B cell (primary cell): ENCODE measurements around the gene TRIO. TPM values are rescaled to one million over a fixed set of nuclear protein-coding genes. Genes with fewer than 3 reads are reported as not detected.
A peak's percentile ranks its signal among the peaks of the same experiment; 100 is the strongest.

ENCODE experiments used
- ATAC-seq: fragments of 200-7000 bp; cut with Tn5 transposase; one replicate; pipeline ENCODE4 v1.10.0; 2021; ENCODE audit warnings: low read depth, mild to moderate bottlenecking, moderate number of reproducible peaks, moderate library complexity
- CTCF ChIA-PET: fragments of 350-600 bp; sonication (Branson Sonifier 250); formaldehyde crosslinking; loops from one replicate; lab custom pipeline; 2021; ENCODE audit warnings: antibody characterized with exemption, inconsistent platforms; lab: Charles Lee
- POLR2A ChIA-PET: fragments of 350-600 bp; sonication (Branson Sonifier 250); formaldehyde crosslinking; loops from one replicate; lab custom pipeline; 2021; ENCODE audit warnings: antibody characterized with exemption; lab: Charles Lee
- DNase-seq: peaks from one replicate; pipeline ENCODE4 v3.0.0; 2013
- H2AFZ ChIP-seq: 2 replicates; pipeline ENCODE4 v1.6.1; 2012; ENCODE audit warnings: mild to moderate bottlenecking, low read depth, low read length; ENCODE audit not compliant: insufficient read depth, poor library complexity, severe bottlenecking
- H3K27ac ChIP-seq, 2 donors: 1 replicate in 1 of 2; 2 replicates in 1 of 2; pipeline ENCODE4 v1.5.1; 2012 to 2013; ENCODE audit warnings: low read length in 2 of 2, mild to moderate bottlenecking in 2 of 2, moderate library complexity in 1 of 2
- H3K27me3 ChIP-seq, 4 experiments: fragments of 200-600 bp in 1 of 4; sonication (generic) in 1 of 4; replicated peaks in 1 of 4; 1 replicate in 2 of 4; 2 replicates in 2 of 4; pipeline versions ENCODE4 v1.6.1 to v1.7.0; 2013 to 2016; ENCODE audit warnings: low read length in 3 of 4, mild to moderate bottlenecking in 2 of 4, mixed read lengths in 1 of 4, moderate library complexity in 1 of 4; ENCODE audit not compliant: insufficient read depth in 4 of 4, control insufficient read depth in 3 of 4; ENCODE audit errors: control extremely low read depth in 1 of 4
- H3K36me3 ChIP-seq, 2 experiments: replicated peaks in 1 of 2; 1 replicate in 1 of 2; 2 replicates in 1 of 2; pipeline versions ENCODE4 v1.6.1 to v1.7.1; 2013; ENCODE audit warnings: low read length in 1 of 2; ENCODE audit not compliant: insufficient read depth in 2 of 2, control insufficient read depth in 1 of 2; ENCODE audit errors: control extremely low read depth in 1 of 2, extremely low read depth in 1 of 2
- H3K4me1 ChIP-seq, 2 donors: fragments of 200-600 bp in 1 of 2; sonication (generic) in 1 of 2; 1 replicate in 1 of 2; 2 replicates in 1 of 2; pipeline versions ENCODE4 v1.5.1 to v1.6.1; 2013 to 2017; ENCODE audit warnings: low read length in 2 of 2; ENCODE audit not compliant: control insufficient read depth in 2 of 2, insufficient read depth in 2 of 2
- H3K4me2 ChIP-seq: replicated peaks from 2 replicates; pipeline ENCODE3; 2012; ENCODE audit warnings: mild to moderate bottlenecking, low read depth, low read length; ENCODE audit not compliant: poor library complexity, severe bottlenecking
- H3K4me3 ChIP-seq, 5 experiments: fragments of 200-600 bp in 1 of 5; sonication (generic) in 1 of 5; 1 replicate in 3 of 5; 2 replicates in 2 of 5; pipeline versions ENCODE4 v1.5.1 to v1.7.0; 2011 to 2016; ENCODE audit warnings: low read length in 4 of 5, mild to moderate bottlenecking in 4 of 5, low read depth in 2 of 5, control low read depth in 1 of 5, moderate library complexity in 1 of 5; ENCODE audit not compliant: insufficient read depth in 1 of 5; ENCODE audit errors: control extremely low read depth in 1 of 5, extremely low read depth in 1 of 5
- H3K79me2 ChIP-seq: fragments of 200-600 bp; sonication (generic); one replicate; pipeline ENCODE4 v1.6.0; 2016; ENCODE audit warnings: low read length; ENCODE audit not compliant: control insufficient read depth, insufficient read depth
- H3K9ac ChIP-seq: fragments of 200-600 bp; sonication (generic); 2 replicates; pipeline ENCODE4 v1.6.1; 2017; ENCODE audit warnings: mild to moderate bottlenecking, low read length, moderate library complexity
- H3K9me3 ChIP-seq, 3 donors: one replicate each; pipeline versions ENCODE4 v1.6.1 to v1.7.1; 2013; ENCODE audit warnings: low read length in 2 of 3; ENCODE audit not compliant: control insufficient read depth in 2 of 3, insufficient read depth in 1 of 3; ENCODE audit errors: control extremely low read depth in 1 of 3
- H4K20me1 ChIP-seq: 2 replicates; pipeline ENCODE4 v1.6.0; 2012; ENCODE audit warnings: mild to moderate bottlenecking, low read length; ENCODE audit not compliant: insufficient read depth, control insufficient read depth, poor library complexity, severe bottlenecking
- H3K27ac Mint-ChIP-seq: one replicate; pipeline ENCODE4 v1.8.0; 2021; ENCODE audit warnings: mixed read lengths
- H3K27me3 Mint-ChIP-seq: one replicate; pipeline ENCODE4 v1.8.0; 2021; ENCODE audit warnings: mixed read lengths
- H3K4me1 Mint-ChIP-seq: one replicate; pipeline ENCODE4 v1.8.0; 2021; ENCODE audit warnings: mixed read lengths
- H3K4me3 Mint-ChIP-seq: one replicate; pipeline ENCODE4 v1.8.0; 2021; ENCODE audit warnings: mixed read lengths
- H3K9me3 Mint-ChIP-seq: one replicate; pipeline ENCODE4 v1.8.0; 2022; ENCODE audit warnings: mixed read lengths; ENCODE audit not compliant: insufficient read depth
- CTCF ChIP-seq: fragments of 200-600 bp; IDR thresholded peaks from one replicate; pipeline ENCODE4 v1.8.0; 2022; ENCODE audit warnings: antibody characterized with exemption, mild to moderate bottlenecking
- EZH2 ChIP-seq: IDR thresholded peaks from 2 replicates; pipeline ENCODE4 v1.6.1; 2012; ENCODE audit warnings: borderline replicate concordance, low read depth, mild to moderate bottlenecking, moderate library complexity, low read length; ENCODE audit not compliant: insufficient read depth, poor library complexity, severe bottlenecking
- WGBS: methylation state at CpG from one replicate; pipeline ENCODE4 v1.1.5; 2013; ENCODE audit warnings: missing lambda C conversion rate; ENCODE audit not compliant: insufficient coverage; 5-methylcytosine and 5-hydroxymethylcytosine counted together
- intact Hi-C: fragments of 100-400 bp; cut with micrococcal nuclease; formaldehyde crosslinking; loops from one replicate; pipeline ENCODE4 v1.10.0; 2022
- polyA plus RNA-seq: library from polyadenylated mRNA; depleted of rRNA; stranded (reverse); fragments of >200 nt; gene quantifications from 2 replicates; pipeline ENCODE4 v1.2.3, GENCODE V29; 2012
- total RNA-seq, 2 donors: library from RNA; stranded (reverse); fragments of 120-200 nt in 1 of 2; gene quantifications; 1 replicate in 1 of 2; 2 replicates in 1 of 2; pipeline versions ENCODE4 v1.2.3 to v1.2.4, GENCODE V29; 2013 to 2022

TRIO gene
- total and polyA plus RNA-seq, 2 donors (not counting 1 experiment from before 2014, with no cell fraction given): 90.5 to 479 TPM

GRCh38 chr5:14212838-14213237 lies 69.7 kb downstream of the TRIO start:
- Histone ChIP-seq H3K4me2 (peak overlapping the region; percentile 67), H3K9ac (peak overlapping the region; percentile 54), H2AFZ (peak overlapping the region; percentile 17), H4K20me1 (no peaks in the 10 kb centered on the region), H3K79me2 (peaks cover 97% of the 10 kb centered on the region), H3K27ac (peak overlapping the region; percentile 80 to 94), H3K36me3 (no peaks in the 10 kb centered on the region), H3K4me1 (peaks cover 76 to 82% of the 10 kb centered on the region in 2 donors), H3K4me3 (peak overlapping the region in 4 of 5 experiments; percentile 0 to 51 (median 39)), H3K9me3 (no peaks in the 10 kb centered on the region), H3K27me3 (no peaks in the 10 kb centered on the region)
- peak; percentile 62 for DNase-seq
- ATAC-seq: peak; percentile 29
- intact Hi-C loops: loop anchor here (1.0 to 2.0 kb wide), 3 partner anchors 10 to 44 kb away; no protein-coding TSS in a partner anchor
- Mint-ChIP-seq H3K27ac (peak overlapping the region; percentile 91), H3K9me3 (no peaks in the 10 kb centered on the region), H3K4me1 (peaks cover 96% of the 10 kb centered on the region), H3K27me3 (no peaks in the 10 kb centered on the region), H3K4me3 (peak overlapping the region; percentile 85)
- ChIA-PET CTCF (interaction anchor here (1.1 to 2.2 kb wide), 7 partner anchors 46 to 104 kb away, joined by 3 to 9 read pairs (median 4); no protein-coding TSS in a partner anchor), POLR2A (interaction anchor here (3.3 to 4.2 kb wide), 2 partner anchors 36 to 68 kb away, joined by 12 to 28 read pairs; no protein-coding TSS in a partner anchor)
- no peak for TF ChIP-seq EZH2
- TF ChIP-seq CTCF: no peak
- WGBS: 0% methylated on average over 2 of the region's 4 CpGs

- H3K36me3 ChIP-seq: no peaks in the 10 kb centered on the region
- H3K27me3 ChIP-seq: no peaks in the 10 kb centered on the region
- DNase-seq (no peak), ATAC-seq (no peak)
- peak overlapping the region in 4 of 5 experiments; percentile 0 to 51 (median 39) for H3K4me3 ChIP-seq
- no peak for TF ChIP-seq EZH2
- no peak for TF ChIP-seq CTCF
- Mint-ChIP-seq H3K4me1 (peaks cover 96% of the 10 kb centered on the region), H3K4me3 (peak overlapping the region; percentile 85), H3K9me3 (no peaks in the 10 kb centered on the region), H3K27ac (peak overlapping the region; percentile 93), H3K27me3 (no peaks in the 10 kb centered on the region)
- no peak overlapping the region for H2AFZ ChIP-seq
- CTCF ChIA-PET: interaction anchor here (0.6 to 2.2 kb wide), 7 partner anchors 45 to 107 kb away, joined by 3 to 9 read pairs (median 4); no protein-coding TSS in a partner anchor
- peaks cover 76 to 82% of the 10 kb centered on the region in 2 donors for H3K4me1 ChIP-seq
- no peaks in the 10 kb centered on the region for H3K9me3 ChIP-seq
- H3K9ac ChIP-seq: peak overlapping the region; percentile 54
- no peaks in the 10 kb centered on the region for H4K20me1 ChIP-seq
- H3K4me2 ChIP-seq: peak overlapping the region; percentile 67
- WGBS: no CpG with 5 or more reads among the region's 1 CpG
- intact Hi-C loops: loop anchor here (2.0 kb wide), 2 partner anchors 36 to 44 kb away; no protein-coding TSS in a partner anchor
- POLR2A ChIA-PET: interaction anchor here (0.6 to 4.2 kb wide), 4 partner anchors 35 to 208 kb away, joined by 5 to 28 read pairs (median 10); no protein-coding TSS in a partner anchor
- peak overlapping the region; percentile 80 to 94 for H3K27ac ChIP-seq
- peaks cover 97% of the 10 kb centered on the region for H3K79me2 ChIP-seq
Observed at GRCh38 chr5:14213253-14213652, 70.1 kb downstream of the TRIO start.
